ENCODE data around the gene VDAC2.
A peak's percentile ranks its signal among the peaks of the same experiment; 100 is the strongest.

Gene VDAC2

DNA sequence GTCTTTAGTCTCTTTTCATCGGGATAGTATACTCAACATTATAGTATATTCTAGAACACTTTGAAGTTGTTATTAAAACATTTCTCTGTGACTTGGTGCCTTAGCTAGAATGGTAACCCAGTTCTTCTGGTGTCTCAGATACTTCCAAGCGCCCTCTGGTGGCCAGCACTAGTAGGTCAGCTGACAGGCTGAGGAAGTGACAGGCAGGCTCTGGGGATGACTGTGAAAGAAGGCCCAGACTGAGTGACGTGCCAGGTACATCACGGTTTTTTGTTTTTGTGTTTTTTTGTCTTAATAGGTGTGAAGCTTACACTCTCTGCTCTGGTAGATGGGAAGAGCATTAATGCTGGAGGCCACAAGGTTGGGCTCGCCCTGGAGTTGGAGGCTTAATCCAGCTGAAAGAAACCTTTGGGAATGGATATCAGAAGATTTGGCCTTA is 20.0 kb downstream of the VDAC2 start:
- Histone ChIP-seq H3K36me3 (ENCODE audit: insufficient read depth, low read length) (peaks cover 41% of the 10 kb centered on the region), H3K9ac (ENCODE audit: insufficient read length) (no peak overlapping the region), H3K27ac (no peak overlapping the region), H3K4me3 (no peak overlapping the region), H3K9me3 (ENCODE audit: low read depth, low read length) (no peaks in the 10 kb centered on the region)
- DNase-seq (ENCODE audit: low read depth, low spot score) = no peak
- TF ChIP-seq FOXP2 (optimal IDR thresholded peaks at IDR 0.05; ENCODE audit: control extremely low read depth, extremely low read length, insufficient read depth) (no peak), POLR2AphosphoS5 (IDR thresholded peaks at IDR 0.05; ENCODE audit: borderline replicate concordance, low read depth, low read length) (no peak), EZH2 (IDR thresholded peaks at IDR 0.05) (no peak)

DNA sequence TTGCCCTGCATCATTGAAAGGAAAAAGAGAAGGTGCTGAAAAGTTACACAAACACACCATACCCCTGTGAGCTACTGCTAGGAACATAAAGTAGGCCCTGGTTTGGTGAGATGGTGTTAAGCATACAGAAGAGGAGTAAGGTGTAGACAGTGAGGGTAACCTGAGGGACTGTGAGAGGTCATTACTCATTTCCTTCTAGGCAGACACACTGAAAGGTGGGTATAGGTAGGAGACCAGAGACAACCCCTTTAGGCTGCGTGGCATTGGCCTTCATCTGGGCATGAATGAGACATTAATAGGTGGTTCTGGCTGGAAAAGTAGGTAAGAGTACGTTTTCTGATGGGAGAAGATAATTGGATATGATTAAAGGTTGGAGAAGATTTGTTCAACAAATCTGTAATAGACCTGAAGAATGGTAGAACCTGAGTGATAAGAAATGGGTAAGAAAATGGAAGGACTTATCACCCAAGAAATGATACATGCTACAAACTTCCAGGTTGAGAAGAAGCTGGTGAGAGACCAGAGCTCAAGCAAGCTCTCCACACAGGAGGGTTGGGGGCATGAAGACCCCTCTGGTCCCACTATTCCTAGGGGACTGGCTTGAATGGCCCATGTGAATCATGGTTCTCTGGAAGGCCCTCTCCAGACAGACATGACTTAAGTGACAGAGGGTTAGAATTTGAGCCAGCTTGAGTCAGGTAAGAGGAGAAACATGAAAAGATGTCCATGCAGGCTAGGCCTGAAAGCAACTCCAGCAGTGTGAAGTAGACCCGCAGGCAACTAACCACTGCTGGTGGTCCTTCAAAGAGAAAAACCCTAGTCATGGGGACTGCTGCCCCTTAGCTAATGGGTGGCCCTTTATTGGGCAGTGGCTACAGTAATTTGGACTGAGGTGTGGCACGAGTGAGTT is 21.3 kb downstream of the VDAC2 start:
- no peak overlapping the region for H3K27ac ChIP-seq
- H3K9ac ChIP-seq (ENCODE audit: insufficient read length) = no peak overlapping the region
- H3K9me3 ChIP-seq (ENCODE audit: low read depth, low read length) = no peaks in the 10 kb centered on the region
- TF ChIP-seq POLR2AphosphoS5 (IDR thresholded peaks at IDR 0.05; ENCODE audit: borderline replicate concordance, low read depth, low read length) = no peak
- no peak for TF ChIP-seq FOXP2 (optimal IDR thresholded peaks at IDR 0.05; ENCODE audit: control extremely low read depth, extremely low read length, insufficient read depth)
- peaks cover 31% of the 10 kb centered on the region for H3K36me3 ChIP-seq (ENCODE audit: insufficient read depth, low read length)
- DNase-seq (ENCODE audit: low read depth, low spot score) = no peak
- H3K4me3 ChIP-seq = no peak overlapping the region

DNA sequence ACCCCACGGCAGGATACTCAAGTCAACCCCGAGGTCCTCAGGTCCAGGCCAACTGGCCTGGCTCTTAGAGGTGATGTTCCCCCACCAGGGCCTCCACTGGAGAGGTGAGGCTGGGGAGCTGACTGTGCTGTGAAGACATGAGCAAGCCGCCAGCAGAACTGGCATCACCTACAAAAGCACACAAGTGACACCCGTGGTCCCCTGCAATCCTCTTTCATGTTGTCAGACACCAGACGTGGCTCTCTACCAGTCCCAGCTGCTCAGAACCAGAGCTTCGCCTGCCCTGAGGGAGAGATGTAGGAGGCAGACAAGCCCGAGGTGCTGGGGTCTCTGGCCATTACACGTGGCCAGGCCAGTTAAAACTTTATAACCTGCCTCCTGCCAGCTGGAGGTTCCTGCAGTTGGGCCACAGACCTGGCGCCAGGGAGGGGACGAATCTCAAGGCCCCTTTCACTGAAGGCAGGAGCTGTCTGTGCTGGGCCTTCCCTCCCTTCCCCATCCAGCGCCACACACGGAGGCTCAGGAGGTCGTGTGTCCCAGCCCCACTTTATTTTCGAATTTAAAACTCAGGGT is 22.9 kb downstream of the VDAC2 start:
- Histone ChIP-seq H3K36me3 (ENCODE audit: insufficient read depth, low read length) (peaks cover 24% of the 10 kb centered on the region), H3K27ac (no peak overlapping the region), H3K9ac (ENCODE audit: insufficient read length) (no peak overlapping the region)

DNA sequence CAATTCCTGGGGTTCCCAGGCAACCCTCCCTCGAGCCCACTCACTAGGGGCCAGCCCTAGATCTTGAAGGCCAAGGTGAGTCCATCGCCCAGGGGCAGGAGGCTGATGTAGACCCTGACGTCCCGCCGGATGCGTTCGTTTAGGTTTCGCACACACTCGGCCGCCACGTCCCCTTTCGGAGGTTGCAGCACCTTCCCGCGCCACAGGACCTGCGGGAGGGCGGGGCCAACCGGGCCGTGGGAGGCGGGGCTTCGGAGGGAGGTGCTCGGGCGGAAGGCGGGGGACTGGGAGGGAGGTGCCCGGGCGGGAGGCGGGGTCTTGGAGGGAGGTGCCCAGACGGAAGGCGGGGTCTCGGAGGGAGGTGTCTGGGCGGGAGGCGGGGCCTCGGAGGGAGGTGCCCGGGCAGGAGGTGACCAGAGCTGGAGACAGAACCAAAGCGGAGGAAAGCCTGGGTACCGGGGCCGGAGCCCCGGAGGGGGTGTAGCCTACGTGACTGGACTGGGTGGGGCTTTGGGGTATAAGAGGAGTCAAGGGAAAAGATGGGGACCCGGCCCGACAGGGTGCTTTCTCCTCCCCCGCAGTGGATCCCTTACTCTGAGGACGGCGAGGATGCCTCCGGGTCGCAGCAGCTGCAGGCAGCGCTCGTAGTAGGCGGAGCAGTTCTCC is 23.6 kb downstream of the VDAC2 start:
- no peak for DNase-seq (ENCODE audit: low read depth, low spot score)
- H3K36me3 ChIP-seq (ENCODE audit: insufficient read depth, low read length) = peaks cover 23% of the 10 kb centered on the region
- no peaks in the 10 kb centered on the region for H3K9me3 ChIP-seq (ENCODE audit: low read depth, low read length)
- peak overlapping the region; percentile 76 for H3K4me3 ChIP-seq
- no peak overlapping the region for H3K9ac ChIP-seq (ENCODE audit: insufficient read length)
- no peak overlapping the region for H3K27ac ChIP-seq
- no peak for TF ChIP-seq FOXP2 (optimal IDR thresholded peaks at IDR 0.05; ENCODE audit: control extremely low read depth, extremely low read length, insufficient read depth)

More for the DNA sequence above, 22.9 kb downstream of the VDAC2 start:
- no peak for DNase-seq (ENCODE audit: low read depth, low spot score)
- no peak; the same call in 1 of the 2 replicates for TF ChIP-seq POLR2AphosphoS5 (IDR thresholded peaks at IDR 0.05; ENCODE audit: borderline replicate concordance, low read depth, low read length)
- TF ChIP-seq FOXP2 (optimal IDR thresholded peaks at IDR 0.05; ENCODE audit: control extremely low read depth, extremely low read length, insufficient read depth) = no peak
- no peak for TF ChIP-seq EZH2 (IDR thresholded peaks at IDR 0.05)
- H3K4me3 ChIP-seq = peak overlapping the region; percentile 76
- no peaks in the 10 kb centered on the region for H3K9me3 ChIP-seq (ENCODE audit: low read depth, low read length)

DNA sequence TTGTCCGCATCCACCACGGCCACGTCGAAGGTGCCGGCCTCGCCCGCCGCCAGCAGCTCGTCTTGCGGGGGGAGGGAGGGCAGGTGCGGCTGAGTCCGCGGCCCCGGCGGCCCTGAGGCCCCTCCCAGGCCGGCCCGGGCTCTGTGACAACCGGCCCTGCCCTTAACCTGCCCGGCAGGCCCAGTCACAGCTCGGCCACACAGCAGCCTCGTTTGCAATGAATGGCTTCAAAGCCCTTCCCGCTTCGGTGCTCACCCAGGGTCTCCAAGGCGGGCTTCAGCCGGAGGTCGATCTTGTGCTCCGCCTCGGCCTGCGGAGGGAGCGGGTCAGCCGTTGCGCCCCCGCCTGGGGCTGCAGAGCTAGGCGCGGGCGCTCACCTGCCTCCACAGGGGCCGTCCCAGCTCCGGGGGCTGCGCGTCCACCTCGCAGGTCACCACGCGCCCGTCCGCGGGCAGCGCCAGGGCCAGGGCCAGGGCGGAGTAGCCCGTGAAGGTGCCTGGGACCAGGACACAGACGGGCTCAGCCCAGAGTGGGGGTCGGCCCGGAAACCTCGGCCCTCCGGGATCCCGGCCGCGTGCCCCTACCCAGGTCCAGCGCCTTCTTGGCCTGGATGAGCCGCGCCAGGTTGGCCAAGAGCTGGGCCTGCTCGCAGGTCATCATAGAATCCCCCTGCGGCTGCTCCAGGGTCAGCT is 24.2 kb downstream of the VDAC2 start:
- no peak for TF ChIP-seq EZH2 (IDR thresholded peaks at IDR 0.05)
- TF ChIP-seq FOXP2 (optimal IDR thresholded peaks at IDR 0.05; ENCODE audit: control extremely low read depth, extremely low read length, insufficient read depth) = no peak
- TF ChIP-seq POLR2AphosphoS5 (IDR thresholded peaks at IDR 0.05; ENCODE audit: borderline replicate concordance, low read depth, low read length) = no peak
- Histone ChIP-seq H3K36me3 (ENCODE audit: insufficient read depth, low read length) (peaks cover 21% of the 10 kb centered on the region), H3K9me3 (ENCODE audit: low read depth, low read length) (no peaks in the 10 kb centered on the region), H3K4me3 (peak overlapping the region; percentile 76), H3K9ac (ENCODE audit: insufficient read length) (no peak overlapping the region), H3K27ac (no peak overlapping the region)
- DNase-seq (ENCODE audit: low read depth, low spot score) = no peak

DNA sequence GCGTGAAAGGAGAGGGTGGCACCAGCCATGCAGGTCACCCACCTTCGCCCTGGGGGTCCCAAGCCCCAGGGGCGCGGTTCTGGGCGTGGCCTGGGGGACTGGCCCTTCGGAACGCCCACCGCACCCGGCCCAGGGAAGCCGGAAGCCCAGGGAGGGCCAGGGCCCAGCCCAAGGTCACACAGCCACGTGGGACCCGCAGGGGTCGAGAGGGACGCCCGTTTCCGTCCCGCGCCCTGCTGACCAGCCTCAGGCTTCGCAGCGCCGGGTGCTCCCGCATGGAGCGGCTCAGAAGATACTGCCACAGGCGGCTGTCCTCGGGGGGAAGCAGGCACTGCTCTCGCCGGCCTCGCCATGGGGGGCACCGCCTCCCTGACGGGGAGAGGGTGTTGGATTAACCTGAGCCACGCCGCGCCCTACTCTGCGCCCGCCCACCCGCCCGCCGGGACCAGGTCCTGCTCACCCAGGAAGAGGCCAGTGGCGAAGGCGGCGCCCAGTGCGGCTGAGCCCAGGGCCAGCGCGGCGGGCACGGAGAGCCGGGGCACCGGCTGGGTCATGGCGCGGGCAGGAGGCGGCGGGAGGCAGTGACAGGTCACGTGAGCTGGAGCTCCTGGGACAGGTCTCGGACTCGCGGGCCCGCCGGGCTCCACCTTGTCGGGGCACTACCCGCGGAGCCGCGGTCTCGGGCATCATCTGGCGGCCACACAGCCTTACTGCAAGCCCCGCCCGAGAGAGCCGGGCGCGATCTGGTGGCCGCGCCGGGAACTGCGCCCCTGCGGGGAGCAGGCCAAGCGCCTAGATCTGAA is 25.0 kb downstream of the VDAC2 start, which contains the start of gene COMTD1:
TSS of gene COMTD1 (minus strand) at position 583 of the 803 bp plus-strand sequence. CDS start at position 554, 29 bp downstream.
- Histone ChIP-seq H3K36me3 (ENCODE audit: insufficient read depth, low read length) (peaks cover 15% of the 10 kb centered on the region), H3K9me3 (ENCODE audit: low read depth, low read length) (no peaks in the 10 kb centered on the region), H3K4me3 (peak within 1 kb of the TSS; percentile 76), H3K9ac (ENCODE audit: insufficient read length) (no peak within 1 kb of the TSS), H3K27ac (no peak within 1 kb of the TSS)
- DNase-seq (ENCODE audit: low read depth, low spot score) = no peak
- TF ChIP-seq FOXP2 (optimal IDR thresholded peaks at IDR 0.05; ENCODE audit: control extremely low read depth, extremely low read length, insufficient read depth) = no peak

DNA sequence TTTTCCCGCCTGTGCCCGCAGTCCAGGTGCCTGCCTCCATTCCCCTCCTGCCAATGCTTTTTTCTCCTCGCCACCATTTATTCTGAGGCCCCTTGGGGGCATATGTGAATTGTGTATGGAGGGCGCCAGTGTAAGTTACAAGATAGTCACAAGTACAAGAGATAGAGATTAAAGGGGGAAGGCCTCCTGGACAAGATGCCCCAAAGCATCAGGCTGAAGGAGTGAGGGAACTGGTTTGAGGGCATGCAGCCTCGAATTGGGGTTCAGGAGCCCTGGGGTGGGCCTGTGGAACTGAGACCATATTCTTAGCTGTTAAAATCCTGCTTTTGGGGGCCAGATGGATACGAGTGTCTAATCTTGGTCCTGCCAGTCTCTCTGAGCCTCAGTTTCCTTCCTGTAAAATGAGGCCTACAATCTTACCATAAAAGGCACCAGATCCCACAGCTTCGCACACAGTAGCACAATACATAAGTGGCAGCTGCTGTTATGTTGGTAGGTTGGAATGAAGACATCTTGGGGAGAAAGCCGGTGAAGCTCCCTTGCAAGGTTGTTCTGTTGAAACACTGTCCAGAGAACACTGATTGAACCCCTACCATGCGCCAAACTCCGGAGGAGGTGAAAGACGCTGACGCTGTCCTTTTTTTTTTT is 25.7 kb downstream of the VDAC2 start:
- Histone ChIP-seq H3K9me3 (ENCODE audit: low read depth, low read length) (no peaks in the 10 kb centered on the region), H3K36me3 (ENCODE audit: insufficient read depth, low read length) (peaks cover 11% of the 10 kb centered on the region), H3K9ac (ENCODE audit: insufficient read length) (no peak overlapping the region), H3K27ac (no peak overlapping the region), H3K4me3 (no peak overlapping the region)
- TF ChIP-seq FOXP2 (optimal IDR thresholded peaks at IDR 0.05; ENCODE audit: control extremely low read depth, extremely low read length, insufficient read depth) (no peak), POLR2AphosphoS5 (IDR thresholded peaks at IDR 0.05; ENCODE audit: borderline replicate concordance, low read depth, low read length) (no peak), EZH2 (IDR thresholded peaks at IDR 0.05) (no peak)
- DNase-seq (ENCODE audit: low read depth, low spot score) = no peak
